ENCODE measurements around the gene DOCK1. TPM values are rescaled to one million over a fixed set of nuclear protein-coding genes. Genes with fewer than 3 reads are reported as not detected.

The DOCK1 gene
- polyA plus RNA-seq, 1 donor from 2014 or later, result 2.7 TPM

GRCh38 chr10:127368929-127369328, 463.7 kb downstream of the DOCK1 start:
- Histone ChIP-seq H3K4me2 (ENCODE audit: low read length) (no peak overlapping the region), H3K9me3 (ENCODE audit: low read length) (no peaks in the 10 kb centered on the region), H3K27ac (ENCODE audit: low read length) (no peak overlapping the region), H3K36me3 (ENCODE audit: insufficient read depth, low read length) (no peaks in the 10 kb centered on the region), H3K27me3 (ENCODE audit: insufficient read depth, low read depth, low read length) (no peaks in the 10 kb centered on the region), H3K4me3 (ENCODE audit: low read length) (no peak overlapping the region), H3F3A (ENCODE audit: insufficient read depth, low read length, poor library complexity, severe bottlenecking) (no peaks in the 10 kb centered on the region), H3K9me2 (ENCODE audit: insufficient read depth, low read length) (no peaks in the 10 kb centered on the region), H3K9ac (ENCODE audit: low read length) (no peak overlapping the region), H4K20me1 (ENCODE audit: insufficient read depth) (no peaks in the 10 kb centered on the region), H3K79me2 (replicated peaks; ENCODE audit: insufficient read depth, low read length) (no peaks in the 10 kb centered on the region), H2AFZ (ENCODE audit: low read depth, low read length) (no peak overlapping the region)
- TF ChIP-seq EP300 (conservative IDR thresholded peaks at IDR 0.05; ENCODE audit: poor library complexity, severe bottlenecking) (no peak), REST (IDR thresholded peaks at IDR 0.05; ENCODE audit: borderline replicate concordance) (no peak), POLR2AphosphoS5 (IDR thresholded peaks at IDR 0.05) (no peak), EZH2 (IDR thresholded peaks at IDR 0.05; ENCODE audit: borderline replicate concordance, insufficient read depth, low read length, poor library complexity, severe bottlenecking) (no peak), CTCF (IDR thresholded peaks at IDR 0.05; ENCODE audit: poor library complexity, severe bottlenecking) (no peak), MXI1 (conservative IDR thresholded peaks at IDR 0.05; ENCODE audit: poor library complexity, severe bottlenecking) (no peak)

GRCh38 chr10:127370601-127371000, 465.4 kb downstream of the DOCK1 start:
- Histone ChIP-seq H3K9me3 (ENCODE audit: low read length) (no peaks in the 10 kb centered on the region), H3K9ac (ENCODE audit: low read length) (no peak overlapping the region), H3K4me3 (ENCODE audit: low read length) (no peak overlapping the region), H3K9me2 (ENCODE audit: insufficient read depth, low read length) (no peaks in the 10 kb centered on the region), H3K4me2 (ENCODE audit: low read length) (no peak overlapping the region), H3F3A (ENCODE audit: insufficient read depth, low read length, poor library complexity, severe bottlenecking) (no peaks in the 10 kb centered on the region), H4K20me1 (ENCODE audit: insufficient read depth) (no peaks in the 10 kb centered on the region), H3K36me3 (ENCODE audit: insufficient read depth, low read length) (no peaks in the 10 kb centered on the region), H2AFZ (ENCODE audit: low read depth, low read length) (no peak overlapping the region), H3K27me3 (ENCODE audit: insufficient read depth, low read depth, low read length) (no peaks in the 10 kb centered on the region), H3K27ac (ENCODE audit: low read length) (no peak overlapping the region), H3K79me2 (replicated peaks; ENCODE audit: insufficient read depth, low read length) (no peaks in the 10 kb centered on the region)
- TF ChIP-seq SMC3 (conservative IDR thresholded peaks at IDR 0.05; ENCODE audit: poor library complexity) (no peak), CTCF (IDR thresholded peaks at IDR 0.05; ENCODE audit: poor library complexity, severe bottlenecking) (no peak), POLR2AphosphoS5 (IDR thresholded peaks at IDR 0.05) (no peak), EZH2 (IDR thresholded peaks at IDR 0.05; ENCODE audit: borderline replicate concordance, insufficient read depth, low read length, poor library complexity, severe bottlenecking) (no peak), TAF1 (IDR thresholded peaks at IDR 0.05; ENCODE audit: low read depth) (no peak)

Data from neural cell (in vitro differentiated cells).